HG02798 (cell line): Measurements from ENCODE around the gene NAGLU.
"Not testable (repeated sequence)": the region's sequence is repeated elsewhere in the genome, so short reads cannot be mapped to it uniquely, and the experiment has no call there.

ENCODE experiments used
- ATAC-seq: cut with Tn5 transposase; IDR thresholded peaks from one replicate; pipeline ENCODE4 v1.9.1; 2021; ENCODE audit warnings: mild to moderate bottlenecking; ENCODE audit not compliant: unreplicated experiment, poor library complexity

NAGLU gene

DNA sequence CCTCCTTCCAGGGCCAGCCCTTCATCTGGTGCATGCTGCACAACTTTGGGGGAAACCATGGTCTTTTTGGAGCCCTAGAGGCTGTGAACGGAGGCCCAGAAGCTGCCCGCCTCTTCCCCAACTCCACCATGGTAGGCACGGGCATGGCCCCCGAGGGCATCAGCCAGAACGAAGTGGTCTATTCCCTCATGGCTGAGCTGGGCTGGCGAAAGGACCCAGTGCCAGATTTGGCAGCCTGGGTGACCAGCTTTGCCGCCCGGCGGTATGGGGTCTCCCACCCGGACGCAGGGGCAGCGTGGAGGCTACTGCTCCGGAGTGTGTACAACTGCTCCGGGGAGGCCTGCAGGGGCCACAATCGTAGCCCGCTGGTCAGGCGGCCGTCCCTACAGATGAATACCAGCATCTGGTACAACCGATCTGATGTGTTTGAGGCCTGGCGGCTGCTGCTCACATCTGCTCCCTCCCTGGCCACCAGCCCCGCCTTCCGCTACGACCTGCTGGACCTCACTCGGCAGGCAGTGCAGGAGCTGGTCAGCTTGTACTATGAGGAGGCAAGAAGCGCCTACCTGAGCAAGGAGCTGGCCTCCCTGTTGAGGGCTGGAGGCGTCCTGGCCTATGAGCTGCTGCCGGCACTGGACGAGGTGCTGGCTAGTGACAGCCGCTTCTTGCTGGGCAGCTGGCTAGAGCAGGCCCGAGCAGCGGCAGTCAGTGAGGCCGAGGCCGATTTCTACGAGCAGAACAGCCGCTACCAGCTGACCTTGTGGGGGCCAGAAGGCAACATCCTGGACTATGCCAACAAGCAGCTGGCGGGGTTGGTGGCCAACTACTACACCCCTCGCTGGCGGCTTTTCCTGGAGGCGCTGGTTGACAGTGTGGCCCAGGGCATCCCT is 7.4 kb downstream of the NAGLU start:
- ATAC-seq: no peak

DNA sequence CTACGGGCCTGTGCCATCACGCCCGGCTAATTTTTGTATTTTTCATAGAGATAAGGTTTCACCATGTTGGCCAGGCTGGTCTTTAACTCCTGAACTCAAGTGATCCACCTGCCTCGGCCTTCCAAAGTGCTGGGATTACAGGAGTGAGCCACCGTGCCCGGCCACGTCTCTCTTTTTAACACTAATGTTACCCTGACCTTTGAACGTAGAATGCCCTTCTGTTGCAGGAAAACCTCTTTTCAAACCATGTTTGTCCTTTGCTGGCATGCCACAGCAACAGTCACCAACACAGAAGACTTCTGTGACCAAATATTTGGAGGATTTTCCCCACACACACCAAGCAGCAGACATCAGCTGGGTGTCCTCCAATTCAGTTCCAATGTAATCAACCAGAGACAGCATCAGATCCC is 8.8 kb downstream of the NAGLU start:
- ATAC-seq: no peak

DNA sequence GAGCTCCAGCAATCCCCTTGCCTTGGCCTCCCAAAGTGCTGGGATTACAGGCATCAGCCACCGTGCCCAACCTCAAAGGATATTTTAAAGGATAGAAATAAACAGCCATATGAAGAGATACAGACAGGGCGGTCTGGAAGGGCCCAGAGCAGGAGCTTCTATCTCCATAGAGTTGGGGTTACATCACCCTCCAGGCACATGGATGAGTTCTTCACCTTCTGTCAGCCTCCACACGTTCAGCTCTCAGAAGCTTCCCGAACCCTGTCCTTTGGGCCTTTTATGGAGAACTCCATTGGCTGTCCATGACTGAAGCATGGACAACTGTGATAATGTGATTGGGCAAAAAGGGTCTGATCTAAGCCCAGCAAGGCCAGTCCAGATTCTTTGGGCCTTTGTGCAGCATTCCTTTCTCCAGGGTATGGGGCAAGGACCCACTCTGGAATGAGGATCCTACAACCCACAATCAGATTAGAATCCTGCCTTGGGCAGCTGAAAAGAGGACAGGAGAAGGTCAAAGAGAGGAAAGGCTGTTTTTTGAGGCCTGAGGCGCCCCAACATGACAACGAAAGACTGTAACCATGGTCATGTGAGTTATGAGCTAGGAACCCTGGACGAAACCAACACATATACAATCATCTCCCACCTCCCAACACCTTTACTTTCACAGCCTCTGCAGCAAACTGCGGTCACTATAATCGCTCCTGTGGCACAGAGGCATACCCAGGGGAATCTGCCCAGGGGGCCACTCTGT is 9.9 kb downstream of the NAGLU start:
- ATAC-seq: not testable (repeated sequence)

DNA sequence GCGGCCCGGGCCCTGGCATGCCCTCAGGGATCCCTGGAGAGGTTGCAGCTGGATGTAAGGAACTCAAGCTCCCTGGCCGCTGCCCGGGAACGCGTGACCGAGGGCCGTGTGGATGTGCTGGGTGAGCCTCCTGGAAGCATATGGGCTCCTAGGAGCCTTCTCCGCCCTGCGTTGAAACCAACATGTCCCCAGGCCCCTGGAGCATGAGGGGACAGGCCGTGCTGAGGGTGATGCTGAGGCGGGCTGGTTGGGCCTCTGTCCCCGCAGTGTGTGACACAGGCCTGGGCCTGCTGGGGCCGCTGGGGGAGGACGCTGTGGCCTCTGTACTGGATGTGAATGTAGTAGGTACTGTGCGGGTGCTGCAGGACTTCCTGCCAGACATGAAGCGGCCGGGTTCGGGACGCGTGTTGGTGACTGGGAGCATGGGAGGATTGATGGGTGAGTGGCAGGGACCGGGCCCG is 11.0 kb downstream of the NAGLU start:
- ATAC-seq: no peak

DNA sequence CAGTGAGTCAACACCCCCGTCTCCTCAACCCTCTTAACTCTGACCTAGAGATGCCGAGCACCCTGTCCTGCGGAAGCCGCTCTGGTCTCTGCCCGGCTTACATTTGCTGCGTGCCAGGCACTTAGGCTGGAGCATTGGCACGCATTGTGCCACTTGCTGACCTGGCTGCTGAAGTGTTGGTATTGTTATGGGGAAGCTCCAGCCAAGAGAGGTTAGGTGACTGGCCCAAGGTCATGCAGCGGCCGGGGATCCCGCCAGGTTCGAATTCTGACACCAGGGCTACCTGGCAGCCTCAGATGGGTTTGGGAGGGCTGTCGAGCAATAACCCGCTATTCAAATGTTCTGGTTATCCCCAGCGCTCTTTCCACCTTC is 11.6 kb downstream of the NAGLU start:
- no peak for ATAC-seq

DNA sequence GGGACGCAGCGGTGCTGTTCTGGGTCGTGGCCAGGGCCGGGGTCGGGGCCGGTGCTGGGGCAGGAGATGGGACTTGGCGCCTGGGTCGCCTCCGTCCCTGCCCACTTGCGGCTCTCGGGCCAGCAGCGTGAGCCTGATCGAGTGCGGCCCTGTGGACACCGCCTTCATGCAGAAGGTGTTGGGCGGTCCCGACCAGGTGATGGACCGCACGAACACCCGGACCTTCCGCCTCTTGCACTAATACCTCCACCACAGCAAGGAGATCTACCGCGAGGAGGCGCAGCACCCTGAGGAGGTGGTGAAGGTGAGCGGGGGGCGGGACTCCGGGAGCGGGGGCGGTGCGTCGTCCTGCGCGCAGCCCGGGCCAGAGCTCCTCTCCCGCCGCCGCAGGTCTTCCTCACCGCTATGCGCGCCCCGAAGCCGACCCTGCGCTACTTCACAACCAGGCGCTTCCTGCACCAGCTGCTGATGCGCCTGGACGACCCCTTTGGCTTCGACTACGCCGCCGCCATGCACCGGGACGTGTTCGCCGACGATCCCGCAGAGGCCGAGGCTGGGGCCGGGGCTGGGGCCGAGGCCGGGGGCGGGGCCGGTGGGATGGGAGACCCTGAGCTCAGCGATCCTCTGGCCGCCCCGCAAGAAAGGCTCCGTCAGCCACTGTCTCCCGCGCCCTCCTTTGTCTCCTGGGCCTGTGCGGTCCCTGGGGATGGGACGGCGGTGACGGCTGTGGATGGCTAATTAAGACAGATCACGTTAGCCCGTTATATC is 12.2 kb downstream of the NAGLU start:
- no peak for ATAC-seq

DNA sequence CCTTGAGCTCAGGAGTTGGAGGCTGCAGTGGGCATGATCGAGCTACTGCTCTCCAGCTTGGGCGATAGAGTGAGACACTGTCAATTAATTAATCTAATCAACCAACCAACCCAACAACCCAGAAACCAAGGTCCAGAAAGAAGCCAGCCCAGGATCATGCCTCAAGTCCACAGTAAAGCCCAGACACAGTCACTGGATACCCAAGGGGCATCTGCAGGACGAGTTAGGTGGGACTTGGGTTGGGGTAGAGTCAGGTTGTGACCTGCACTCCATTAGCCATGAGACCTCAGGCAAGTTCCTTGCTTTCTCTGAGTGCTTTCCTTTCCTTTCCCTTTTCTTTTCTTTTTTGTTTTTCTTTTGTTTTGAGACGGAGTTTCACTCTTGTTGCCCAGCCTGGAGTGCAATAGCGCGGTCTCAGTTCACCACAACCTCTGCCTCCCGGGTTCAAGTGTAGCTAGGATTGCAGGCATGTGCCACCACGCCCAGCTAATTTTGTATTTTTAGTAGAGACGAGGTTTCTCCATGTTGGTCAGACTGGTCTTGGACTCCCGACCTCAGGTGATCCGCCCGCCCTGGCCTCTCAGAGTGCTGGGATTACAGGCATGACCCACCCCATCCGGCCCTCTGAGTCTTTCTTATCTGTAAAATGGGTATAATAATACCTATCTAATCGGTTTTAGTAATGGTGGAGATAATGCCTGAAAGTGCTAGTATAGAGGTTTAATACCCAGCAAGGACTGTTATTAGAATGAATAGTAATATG is 13.1 kb downstream of the NAGLU start:
- no peak for ATAC-seq

DNA sequence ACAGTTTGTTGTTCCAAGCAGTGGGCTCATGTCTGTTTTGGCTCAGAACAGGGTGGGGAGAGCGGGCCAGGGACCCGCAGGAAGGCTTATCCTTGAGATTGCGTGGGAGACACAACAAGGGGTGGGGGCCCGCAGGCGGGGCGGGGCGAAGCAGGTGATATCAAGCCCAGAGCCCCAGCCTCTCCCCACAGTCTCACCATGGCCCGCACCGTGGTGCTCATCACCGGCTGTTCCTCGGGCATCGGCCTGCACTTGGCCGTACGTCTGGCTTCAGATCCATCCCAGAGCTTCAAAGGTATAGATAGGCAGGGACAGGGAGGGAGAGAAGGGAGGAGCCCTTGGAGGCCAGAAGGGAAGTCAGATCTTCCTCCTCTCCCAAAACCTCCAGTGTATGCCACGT is 16.7 kb downstream of the NAGLU start, which contains the start of gene HSD17B1:
Gene HSD17B1, plus strand, starts transcription at position 188 of the 400 bp plus-strand sequence. Its CDS starts 11 bp downstream, at position 199.
- not testable (repeated sequence) for ATAC-seq

DNA sequence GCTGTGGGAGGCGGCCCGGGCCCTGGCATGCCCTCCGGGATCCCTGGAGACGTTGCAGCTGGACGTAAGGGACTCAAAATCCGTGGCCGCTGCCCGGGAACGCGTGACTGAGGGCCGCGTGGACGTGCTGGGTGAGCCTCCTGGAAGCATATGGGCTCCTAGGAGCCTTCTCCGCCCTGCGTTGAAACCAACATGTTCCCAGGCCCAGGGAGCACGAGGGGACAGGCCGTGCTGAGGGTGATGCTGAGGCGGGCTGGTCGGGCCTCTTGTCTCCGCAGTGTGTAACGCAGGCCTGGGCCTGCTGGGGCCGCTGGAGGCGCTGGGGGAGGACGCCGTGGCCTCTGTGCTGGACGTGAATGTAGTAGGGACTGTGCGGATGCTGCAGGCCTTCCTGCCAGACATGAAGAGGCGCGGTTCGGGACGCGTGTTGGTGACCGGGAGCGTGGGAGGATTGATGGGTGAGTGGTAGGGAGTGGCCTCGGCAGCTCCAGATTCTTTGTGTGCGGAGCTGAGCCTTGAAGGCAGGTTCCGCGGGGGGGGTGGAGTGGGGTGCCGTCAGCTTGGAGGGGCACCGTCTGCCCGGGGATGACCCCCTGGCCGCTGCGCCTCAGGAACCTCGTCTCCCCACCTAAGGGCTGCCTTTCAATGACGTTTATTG is 17.2 kb downstream of the NAGLU start:
- ATAC-seq: no peak

DNA sequence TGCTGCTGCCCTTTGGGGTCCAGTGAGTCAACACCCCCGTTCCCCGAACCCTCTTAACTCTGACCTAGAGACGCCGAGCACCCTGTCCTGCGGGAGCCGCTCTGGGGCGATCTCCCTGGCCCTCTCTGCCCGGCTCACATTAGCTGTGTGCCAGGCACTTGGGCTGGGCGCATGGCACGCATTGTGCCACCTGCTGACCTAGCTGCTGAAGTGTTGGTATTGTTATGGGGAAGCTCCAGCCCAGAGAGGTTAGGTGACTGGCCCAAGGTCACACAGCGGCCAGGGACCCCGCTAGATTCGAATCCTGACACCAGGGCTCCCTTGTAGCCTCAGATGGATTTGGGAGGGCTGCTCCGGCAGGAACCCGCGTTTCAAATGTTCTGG is 17.8 kb downstream of the NAGLU start:
- ATAC-seq: no peak

DNA sequence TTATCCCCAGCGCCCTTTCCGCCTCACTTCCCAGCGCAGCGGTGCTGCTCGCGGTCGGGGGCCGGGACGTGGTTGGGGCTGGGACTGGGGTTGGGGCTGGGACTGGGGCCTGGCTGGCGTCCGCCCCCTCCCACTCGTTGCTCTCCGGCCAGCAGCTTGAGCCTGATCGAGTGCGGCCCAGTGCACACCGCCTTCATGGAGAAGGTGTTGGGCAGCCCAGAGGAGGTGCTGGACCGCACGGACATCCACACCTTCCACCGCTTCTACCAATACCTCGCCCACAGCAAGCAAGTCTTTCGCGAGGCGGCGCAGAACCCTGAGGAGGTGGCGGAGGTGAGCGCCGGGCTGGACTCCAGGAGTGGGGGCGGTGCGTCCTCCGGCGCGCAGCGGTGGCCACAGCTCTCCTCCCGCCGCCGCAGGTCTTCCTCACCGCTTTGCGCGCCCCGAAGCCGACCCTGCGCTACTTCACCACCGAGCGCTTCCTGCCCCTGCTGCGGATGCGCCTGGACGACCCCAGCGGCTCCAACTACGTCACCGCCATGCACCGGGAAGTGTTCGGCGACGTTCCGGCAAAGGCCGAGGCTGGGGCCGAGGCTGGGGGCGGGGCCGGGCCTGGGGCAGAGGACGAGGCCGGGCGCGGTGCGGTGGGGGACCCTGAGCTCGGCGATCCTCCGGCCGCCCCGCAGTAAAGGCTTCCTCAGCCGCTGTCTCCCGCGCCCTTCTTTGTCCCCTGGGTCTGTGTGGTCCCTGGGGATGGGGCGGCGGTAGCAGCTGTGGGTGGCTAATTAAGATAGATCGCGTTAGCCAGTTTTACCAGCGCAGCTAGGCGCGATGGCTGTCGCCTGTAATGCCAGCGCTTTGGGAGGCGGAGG is 18.4 kb downstream of the NAGLU start:
- peak; percentile 81 for ATAC-seq

DNA sequence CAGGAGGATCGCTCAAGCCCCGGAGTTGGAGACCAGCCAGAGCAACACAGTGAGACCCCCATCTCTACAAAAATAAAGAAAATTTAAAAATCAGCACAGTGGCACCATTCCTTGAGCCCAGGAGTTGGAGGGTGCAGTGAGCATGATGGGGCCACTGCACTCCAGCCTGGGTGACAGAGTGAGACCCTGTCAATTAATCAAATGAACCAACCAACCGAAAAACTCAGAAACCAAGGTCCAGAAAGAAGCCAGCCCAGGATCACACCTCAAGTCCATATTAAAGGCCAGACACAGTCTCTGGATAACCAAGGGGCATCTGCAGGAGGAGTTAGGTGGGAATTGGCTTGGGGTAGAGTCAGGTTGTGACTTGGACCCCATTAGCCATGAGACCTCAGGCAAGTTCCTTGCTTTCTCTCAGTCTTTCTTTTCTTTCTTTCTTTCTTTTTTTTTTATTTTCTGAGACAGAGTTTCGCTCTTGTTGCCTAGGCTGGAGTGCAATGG is 19.1 kb downstream of the NAGLU start:
- ATAC-seq: no peak

DNA sequence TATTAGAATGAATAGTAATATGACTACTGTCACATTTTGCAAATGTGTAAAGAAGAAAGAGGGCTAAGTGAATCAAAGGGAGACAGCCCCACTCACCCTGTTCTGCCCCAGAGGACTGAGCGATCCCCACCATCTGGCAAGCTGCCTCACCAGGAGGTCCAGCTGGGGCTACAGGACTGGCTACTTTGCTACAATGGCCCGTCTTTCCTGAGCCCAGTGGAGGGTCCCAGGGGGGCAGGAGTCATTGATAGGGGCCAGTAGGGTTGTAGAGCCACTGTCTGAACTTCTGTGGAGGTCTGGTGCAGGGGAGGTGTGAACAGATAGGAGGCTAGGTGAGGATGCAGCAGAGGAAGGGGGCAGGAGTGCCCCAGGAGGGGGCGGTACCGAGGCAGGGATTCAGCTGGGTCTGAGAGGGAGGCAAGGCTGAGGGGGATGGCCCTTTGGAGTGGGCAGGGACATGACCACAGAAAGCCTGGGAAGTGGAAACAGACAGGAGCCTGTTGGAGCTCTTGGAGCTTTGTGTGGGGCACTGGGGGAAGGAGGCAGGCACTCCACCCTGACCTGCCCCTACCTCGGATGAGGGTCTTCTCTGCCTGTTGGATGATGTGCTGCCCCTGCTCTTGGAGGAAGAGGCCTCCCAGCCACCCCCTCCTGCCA is 20.0 kb downstream of the NAGLU start:
- not testable (repeated sequence) for ATAC-seq

DNA sequence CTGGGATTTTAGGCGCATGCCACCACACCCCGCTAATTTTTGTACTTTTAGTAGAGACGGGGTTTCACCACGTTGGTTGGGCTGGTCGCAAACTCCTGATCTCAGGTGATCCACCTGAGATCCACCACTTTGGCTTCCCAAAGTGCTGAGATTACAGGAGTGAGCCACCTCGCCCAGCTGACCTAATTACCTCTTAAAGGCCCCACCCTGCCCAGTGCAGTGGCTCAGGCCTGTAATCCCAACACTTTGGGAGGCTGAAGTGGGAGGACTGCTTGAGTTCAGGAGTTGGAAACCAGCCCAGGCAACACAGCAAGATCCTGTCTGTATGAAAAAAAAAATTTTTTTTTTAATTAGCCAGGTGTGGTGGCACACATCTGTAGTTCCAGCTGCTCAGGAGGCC is 23.0 kb downstream of the NAGLU start:
- no peak for ATAC-seq

DNA sequence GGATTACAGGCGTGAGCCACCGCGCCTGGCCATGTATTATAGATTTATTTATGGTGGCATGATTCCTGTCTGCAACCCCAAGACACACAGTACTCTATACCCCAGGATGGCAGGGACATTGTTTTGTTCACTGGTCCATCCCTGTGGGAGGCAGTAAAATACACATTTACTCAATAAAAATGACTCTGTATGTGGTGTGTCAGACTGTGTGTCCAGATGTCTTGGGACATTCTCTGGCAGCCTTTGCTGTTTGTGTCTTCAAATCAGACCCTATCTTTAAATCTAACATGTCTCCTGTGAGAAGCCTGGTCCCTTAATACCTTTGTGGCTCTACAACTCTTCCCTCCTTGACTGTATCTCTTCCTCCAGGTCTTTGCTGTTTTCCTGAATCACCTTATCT is 24.2 kb downstream of the NAGLU start:
- ATAC-seq: no peak

DNA sequence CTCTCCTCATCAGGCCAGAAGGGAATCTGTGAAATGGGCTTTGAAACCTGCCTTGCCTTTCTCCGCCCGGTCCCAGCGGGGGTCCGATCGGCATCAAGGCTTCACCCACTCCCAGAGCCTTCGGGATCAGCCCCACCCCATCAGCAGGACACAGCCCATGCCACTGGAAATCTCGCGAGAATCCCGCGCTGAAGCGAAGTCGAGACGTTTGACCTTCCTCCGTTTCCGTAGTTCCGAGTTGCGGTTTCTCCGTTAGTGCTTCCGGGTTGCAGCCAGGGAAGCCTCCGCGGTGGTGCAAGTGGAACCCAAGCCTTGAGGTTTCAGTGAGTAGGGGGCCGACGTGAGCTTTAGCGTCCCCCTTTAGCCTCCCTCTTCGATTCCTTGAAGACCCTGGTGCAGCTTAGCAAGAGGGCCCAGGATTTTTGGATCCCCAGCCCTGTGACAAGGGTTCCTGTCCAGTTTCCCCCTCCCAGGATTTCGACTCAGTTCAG is 25.9 kb downstream of the NAGLU start, which contains the start of gene COASY:
Gene COASY, plus strand, starts transcription at position 252 of the 491 bp plus-strand sequence. CDS start 475 bp downstream, outside the sequence.
- peak; percentile 64 for ATAC-seq

DNA sequence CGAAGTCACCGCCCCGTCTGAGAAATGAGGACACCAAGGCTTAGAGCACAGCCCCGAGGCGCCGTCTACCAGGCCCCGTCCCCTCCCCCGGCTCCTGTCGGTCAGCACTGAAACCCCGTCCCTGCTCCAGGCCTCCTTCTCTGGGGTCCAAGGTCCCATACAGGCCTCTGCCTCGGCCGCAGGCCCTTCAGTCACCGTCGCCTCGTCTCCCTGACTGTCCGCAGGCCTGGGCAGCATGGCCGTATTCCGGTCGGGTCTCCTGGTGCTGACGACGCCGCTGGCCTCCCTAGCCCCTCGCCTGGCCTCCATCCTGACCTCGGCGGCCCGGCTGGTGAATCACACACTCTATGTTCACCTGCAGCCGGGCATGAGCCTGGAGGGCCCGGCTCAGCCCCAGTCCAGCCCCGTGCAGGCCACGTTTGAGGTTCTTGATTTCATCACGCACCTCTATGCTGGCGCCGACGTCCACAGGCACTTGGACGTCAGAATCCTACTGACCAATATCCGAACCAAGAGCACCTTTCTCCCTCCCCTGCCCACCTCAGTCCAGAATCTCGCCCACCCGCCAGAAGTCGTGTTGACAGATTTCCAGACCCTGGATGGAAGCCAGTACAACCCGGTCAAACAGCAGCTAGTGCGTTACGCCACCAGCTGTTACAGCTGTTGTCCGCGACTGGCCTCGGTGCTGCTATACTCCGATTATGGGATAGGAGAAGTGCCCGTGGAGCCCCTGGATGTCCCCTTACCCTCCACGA is 26.5 kb downstream of the NAGLU start:
- no peak for ATAC-seq
